SW480 (cell line): ENCODE data around the gene MORC1.
A peak's percentile ranks its signal among the peaks of the same experiment; 100 is the strongest.
"Not testable (repeated sequence)": the region's sequence is repeated elsewhere in the genome, so short reads cannot be mapped to it uniquely, and the experiment has no call there.

Experiments used
- DNase-seq: peaks from one replicate; pipeline ENCODE4 v3.0.0-alpha.2; 2016; ENCODE audit warnings: low spot score

MORC1 gene

DNA sequence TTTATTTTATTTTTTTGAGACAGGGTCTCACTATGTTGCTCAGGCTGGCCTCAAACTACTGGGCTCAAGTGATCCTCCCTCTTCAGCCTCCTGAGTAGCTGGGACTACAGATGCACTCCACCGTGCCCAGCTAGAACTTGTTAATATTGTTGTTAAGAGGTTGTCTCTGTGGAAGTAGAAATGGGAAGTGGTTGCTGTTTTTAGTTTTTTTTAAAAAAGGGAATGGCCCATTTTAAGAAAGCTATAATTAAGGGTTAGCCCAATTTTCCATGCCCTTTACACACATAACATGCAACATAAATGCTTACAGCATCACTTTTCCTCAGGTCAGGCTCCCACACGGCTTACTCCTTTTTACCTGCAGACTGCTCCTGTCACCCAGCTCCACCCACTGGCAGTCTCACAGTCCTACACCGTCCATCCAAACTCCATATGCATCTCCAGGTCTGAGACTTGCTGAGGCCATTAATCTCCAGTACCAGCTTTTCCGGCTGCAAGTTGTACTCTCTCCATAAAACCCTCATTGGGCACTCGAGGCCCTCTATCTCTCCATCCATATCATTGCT, 19.8 kb downstream of the MORC1 start:
- peak; percentile 42 for DNase-seq

DNA sequence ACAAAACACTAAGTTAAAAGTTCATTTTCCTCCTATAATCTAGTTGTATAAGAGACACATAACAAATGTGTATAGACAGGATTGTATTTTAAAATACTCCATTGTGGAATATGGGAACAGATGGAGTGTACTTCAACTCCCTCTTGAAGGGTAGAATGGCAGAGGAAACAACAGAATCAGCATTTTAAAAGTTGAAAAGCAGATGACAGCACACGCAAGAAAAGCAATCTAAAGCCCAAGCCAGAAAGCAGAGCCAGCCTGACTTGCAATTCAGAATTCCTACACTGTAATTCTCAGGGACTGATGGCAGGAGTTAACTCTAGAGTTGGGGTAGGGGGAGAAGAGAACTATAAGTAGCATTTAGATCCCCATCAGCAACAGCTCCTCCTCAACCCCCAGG, 22.8 kb downstream of the MORC1 start:
- no peak for DNase-seq

DNA sequence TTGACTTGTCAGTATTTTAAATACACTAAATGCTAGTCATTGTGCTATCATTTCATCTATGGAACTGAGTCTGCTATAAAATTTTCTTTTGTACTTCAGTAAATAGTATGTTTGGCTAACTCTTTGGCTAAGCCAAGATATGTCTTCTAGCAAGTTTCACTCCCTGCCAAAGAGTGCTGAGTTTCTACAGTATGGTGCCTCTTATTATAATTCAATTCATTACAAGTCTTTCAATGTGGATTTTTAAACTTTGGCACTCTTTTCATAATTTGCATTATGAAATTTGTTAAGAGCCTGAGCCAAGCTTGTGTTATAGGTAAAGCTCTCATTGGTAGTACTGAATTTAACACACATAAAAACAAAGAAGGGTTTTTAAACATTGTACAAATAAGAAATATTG, 24.4 kb downstream of the MORC1 start:
- DNase-seq = no peak

DNA sequence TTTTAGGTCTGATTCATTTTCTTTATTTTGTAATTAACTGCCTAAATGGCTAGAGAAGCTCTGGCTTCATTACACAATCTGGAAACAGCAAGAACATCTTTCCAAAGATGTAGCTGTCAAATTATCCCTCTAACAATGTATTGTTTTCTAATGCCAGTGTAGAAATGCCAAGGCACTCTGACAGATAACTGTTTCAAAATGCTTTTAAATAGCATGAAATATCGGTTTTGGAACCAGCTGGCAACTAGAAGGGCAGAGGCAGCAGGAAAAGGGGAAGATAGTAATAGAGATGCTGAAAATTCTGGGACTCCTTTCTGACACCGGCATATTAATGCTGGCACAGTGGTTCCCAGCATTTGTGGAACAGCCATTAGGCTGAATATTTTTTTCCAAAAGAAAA, 26.1 kb downstream of the MORC1 start:
- DNase-seq = no peak

DNA sequence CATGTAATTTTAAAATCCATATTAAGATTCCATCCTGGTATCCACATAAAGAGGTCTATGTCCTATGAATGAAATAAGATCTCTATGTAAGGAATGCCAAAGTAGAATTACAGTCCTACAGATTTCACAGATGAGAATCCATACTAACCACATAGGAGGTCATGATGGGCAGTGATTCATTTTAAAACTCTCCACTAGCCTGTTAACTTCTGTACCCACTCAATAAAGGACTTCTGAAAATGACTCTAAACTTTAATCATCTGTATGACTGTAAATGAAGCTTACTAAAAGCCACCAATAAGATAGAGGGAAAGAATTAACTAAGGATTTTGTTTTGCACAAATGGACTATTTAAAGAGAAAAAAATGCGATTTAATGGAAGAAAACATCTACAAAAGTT, 28.7 kb downstream of the MORC1 start:
- DNase-seq = peak; percentile 3

DNA sequence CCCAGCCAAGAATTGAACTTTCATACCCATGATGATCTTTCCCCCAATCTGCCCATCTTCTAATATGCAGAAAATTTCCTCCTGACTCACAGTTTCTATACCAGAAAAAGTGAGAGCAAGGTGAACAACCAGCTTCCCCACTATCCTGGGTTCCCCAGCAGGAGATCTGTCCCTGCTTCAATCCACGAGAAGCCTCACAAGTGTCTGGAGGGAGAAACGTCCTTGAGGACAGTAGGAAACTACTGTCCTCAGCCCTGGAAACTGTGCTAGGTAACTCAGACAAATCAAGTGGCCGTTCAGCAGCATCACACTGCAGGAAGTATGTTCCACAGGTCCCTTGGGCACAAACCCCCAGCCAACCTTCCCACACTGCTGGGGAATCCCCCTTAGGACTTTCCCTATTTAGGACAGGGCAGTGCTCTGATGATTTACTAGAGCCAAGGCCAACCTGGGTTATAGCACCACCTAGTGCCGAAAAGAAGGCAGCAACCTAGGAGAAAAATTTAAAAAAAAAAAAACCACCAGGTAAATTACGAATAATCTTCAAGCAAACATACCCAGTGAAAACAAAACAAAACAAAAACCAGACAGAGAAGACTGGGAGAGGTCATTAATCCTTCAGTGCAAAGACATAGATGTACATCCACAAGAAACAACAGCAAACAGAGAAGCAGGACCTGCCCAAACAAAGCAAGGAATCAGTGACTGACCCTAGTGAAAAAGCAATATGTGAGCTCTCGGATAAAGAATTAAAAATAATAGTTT, 36.0 kb downstream of the MORC1 start:
- peak; percentile 24 for DNase-seq

DNA sequence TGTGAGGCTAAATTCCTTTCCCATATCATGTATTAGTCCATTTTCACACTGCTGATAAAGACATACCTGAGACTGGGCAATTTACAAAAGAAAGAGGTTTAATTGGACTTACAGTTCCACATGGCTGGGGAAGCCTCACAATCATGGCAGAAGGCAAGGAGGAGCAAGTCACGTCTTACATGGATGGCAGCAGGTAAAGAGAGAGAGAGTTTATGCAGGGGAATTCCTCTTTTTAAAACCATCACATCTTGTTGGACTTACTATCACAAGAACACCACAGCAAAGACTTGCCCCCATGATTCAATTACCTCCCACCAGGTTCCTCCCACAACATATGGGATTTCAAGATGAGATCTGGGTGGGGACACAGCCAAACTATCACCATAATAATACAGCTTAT, 37.8 kb downstream of the MORC1 start:
- not testable (repeated sequence) for DNase-seq

DNA sequence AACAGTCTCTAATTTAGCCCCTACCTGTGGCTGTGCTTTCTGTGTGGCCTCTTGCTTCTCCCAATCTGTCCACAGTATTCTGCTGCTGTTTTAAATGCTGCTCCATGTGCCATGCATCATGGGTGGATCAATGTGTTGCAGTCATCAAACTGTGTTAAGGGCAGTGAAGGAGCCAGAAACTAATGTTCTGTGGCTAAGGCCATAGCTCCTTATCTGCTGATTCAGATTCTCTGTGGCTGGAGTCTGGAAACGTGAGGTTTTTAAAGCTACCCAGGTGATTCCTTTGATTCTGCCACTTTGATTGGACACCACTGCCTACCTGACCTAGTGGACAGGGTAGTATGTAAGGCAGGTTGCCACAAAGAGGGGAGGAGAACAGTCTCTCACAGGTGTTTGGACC, 44.8 kb downstream of the MORC1 start:
- DNase-seq = no peak

DNA sequence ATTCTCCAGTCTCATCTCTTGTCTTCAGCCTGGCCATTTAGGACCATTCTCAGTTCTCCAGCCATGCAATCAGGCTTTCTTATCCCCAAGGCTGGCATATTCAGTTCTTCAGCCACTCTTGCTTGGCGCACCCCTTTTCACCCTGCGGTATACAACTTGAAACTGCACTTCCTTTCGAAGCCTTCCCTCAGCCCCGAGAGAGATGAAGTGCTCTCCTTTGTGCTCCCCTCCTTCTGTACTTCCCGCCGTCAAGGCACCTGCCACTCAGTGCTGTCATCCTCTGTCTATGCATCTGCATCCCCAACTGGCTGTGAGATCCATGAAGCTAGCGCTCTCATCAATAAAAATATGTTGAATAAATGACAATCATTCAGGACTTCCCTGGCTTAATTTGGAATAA, 45.7 kb downstream of the MORC1 start:
- no peak for DNase-seq

DNA sequence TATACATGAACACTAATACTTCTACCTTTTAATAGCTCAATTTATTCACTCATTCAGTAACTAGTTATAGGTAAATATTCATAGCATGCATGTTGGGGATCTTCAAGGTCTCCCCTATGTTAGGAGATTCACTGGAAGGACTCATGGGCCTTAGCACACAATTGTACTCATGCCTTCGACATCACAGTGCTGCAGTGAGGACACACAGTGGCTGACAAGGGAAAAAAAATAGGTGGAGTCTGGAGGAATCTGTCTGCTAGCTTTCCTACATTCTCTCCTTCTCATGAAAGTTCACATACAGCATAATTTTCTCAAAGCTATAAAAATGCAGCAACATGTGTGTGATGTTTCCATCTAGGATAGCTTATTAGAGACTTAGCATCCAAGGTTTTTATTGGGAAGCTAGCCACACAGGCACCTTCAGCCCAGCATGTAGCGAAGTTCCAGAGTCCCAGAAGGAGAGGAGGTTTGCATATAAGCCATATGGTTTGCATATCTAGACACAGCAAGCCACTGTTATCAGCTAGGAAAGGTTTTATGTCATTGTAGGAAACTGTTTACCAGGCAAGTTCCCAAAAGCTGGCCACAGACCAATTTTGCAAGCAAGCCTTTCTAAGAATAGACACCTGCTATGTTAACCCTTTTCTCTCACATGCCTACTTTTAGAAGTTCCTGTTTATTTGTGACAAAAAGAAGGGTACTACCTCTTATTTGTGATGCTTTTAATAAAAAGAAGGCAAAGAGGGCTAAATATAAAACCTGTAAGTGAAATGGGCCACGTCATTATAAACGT, 46.4 kb downstream of the MORC1 start:
- DNase-seq = peak; percentile 3

DNA sequence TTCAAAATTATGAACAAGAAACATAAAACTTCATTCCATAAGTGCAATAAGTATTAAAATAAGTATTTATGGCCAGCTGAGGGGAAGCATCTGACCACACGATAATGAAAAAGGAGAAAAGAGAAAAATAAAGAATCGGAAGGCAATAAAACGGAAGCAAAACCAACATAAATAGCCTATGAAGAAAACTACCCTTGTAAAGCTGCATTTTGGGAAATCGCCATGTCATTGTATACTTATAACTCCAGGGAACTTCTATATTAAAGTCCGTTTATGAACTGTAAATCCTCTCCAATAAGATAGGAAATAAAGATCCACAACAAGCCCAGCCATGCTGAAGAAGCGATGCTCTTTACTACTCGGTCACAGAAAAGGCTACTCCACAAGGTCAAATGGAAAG, 47.7 kb downstream of the MORC1 start:
- no peak for DNase-seq

DNA sequence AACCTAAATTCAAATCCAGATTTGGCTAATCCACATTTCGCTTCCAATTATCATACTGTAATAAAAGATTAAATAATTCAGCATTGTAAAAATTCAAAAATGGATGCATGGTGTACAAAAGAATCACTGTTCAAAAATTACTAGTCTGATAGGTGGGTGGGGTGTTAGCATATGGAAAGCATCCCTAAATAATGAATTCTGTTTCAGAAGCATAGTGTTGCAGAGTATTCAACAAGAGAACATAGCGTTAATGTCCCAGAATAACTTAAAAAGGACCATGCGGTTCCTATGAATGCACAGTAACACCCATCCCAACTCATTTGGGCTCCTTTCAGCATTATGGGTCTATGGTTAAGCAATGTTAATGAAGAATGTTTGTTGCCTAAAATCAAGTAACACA, 51.1 kb downstream of the MORC1 start:
- DNase-seq = no peak

DNA sequence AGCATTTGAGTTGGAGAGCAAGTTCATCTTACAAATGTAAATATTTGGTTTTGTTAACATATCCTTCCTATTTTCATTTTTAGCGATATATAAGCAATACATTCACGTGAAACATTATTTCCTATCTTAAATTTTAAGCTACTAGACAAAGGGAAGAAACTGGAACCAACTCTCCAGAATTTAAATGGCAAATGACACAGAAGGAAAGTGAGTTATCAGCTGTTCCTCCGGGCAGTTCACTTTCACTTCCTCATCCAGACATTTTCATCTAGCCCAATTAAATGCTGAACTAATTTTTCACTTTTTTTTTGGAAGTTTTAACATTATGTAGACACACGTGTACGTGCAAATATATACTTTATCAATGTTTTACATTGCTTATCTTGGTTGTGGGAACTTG, 58.7 kb downstream of the MORC1 start:
- no peak for DNase-seq

DNA sequence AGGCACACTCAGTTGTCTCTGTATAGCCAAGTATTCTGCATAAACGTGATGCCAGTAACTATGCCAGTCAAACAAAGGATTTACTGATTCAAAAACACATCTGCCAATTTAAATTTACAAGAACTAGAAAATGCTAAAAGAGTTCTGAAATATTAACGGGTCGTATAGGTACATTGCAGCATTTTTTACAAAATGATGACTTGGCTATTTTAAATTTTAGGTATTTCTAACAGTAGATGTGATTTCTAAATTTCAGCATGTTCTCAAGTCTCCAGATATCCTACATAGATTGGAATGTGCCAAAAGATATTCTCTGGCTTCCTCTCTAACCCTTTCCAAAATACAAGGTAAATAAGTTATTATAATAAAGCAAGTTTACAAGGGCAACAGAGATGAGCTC, 60.3 kb downstream of the MORC1 start:
- DNase-seq = no peak

DNA sequence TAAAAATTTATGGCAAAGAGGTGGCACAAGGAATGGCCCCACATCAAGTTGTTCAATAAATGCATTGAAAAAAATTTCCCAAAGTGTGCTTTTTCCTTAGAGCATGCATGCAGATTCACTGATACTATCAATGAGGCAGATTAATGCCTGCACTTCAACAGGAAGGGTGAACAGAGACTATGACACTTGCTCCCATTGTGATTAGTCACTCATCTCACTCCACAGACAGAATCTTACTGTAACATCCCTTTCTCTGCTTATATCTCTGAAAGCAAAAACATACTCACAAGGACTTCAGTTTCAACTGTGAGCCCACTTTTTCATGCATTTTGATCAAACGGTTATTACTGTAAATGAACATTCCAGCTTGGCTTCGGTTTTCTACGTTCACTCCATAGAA, 60.9 kb downstream of the MORC1 start:
- no peak for DNase-seq

DNA sequence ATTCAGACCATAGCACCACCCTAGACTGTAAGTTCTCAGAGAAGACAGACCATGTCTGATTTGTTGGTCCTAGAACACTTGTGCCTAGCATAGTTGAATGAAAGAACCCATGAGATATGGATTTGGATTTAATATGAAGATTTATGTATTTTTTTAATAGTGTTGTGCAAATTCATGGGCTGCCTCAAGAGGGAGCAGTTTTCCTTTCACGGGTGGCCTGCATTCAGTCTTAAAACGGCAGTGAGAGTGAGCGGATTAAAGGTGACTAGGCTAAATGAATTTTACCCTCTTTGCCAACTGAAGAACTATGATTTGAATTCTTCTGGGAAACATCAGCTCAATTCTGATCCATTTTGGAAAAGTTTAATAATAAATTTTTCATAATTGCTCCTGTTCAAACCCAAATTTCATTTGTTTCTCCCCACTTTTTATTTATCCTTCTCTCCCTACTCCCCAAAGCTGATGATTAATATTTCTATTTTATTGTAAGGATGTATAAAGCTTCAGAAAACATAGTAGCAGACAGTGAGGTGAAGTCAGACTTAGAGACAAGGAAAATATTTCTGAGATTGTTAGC, 67.3 kb downstream of the MORC1 start:
- DNase-seq = peak; percentile 2

DNA sequence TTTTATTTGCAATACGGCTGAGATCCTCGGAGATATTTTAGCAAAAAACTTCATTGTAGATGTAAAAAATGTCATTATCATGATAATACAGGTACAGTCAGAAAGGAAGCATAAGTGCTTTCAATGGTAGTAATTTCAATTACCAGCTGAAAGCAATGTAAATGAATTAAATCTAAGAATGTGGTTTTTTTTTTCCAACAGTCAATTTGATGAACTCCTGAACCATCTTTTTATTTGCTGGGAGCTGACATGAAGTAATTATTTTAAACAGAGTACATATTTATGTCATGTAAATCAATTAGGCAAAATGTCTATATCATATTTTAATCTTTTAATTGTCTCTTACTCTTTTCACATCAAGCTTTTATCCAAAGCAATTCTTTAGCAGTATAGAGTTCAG, 70.6 kb downstream of the MORC1 start:
- DNase-seq = no peak

DNA sequence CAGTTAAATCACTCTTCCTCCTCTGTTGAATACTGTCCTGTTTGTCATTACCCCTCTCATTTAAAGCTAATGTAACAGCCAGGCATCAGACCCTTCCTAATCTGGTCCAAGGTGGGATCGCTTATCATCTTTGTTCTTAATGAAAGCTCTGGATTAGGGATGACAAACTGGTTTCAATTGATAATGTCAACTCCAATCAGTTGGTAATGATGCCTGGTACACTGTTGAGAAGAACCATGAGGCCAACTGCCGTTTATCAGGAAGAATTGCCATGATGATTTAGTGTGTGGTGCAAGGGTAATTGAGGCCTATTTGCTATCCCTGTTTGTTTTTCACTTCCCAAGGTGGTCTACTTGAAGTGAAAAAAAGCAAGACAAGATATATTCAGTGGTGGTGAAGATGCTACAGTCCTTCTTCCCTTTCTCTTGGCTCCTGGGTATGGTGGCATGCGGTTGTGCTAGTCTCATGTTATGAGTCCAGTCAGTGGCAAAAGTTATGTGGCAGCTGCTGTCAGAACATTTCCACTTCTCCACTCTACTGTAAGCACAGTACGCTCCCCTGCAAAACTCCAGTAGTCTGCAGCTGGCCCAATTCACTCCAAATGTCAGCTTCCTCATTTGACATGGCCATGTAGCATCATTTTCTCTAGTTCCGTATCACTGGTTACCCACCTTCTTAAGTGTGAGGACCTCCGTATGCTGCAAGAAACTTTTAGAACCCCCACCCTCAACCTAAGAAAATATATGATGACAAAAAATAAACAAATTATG, 72.5 kb downstream of the MORC1 start:
- DNase-seq = no peak

DNA sequence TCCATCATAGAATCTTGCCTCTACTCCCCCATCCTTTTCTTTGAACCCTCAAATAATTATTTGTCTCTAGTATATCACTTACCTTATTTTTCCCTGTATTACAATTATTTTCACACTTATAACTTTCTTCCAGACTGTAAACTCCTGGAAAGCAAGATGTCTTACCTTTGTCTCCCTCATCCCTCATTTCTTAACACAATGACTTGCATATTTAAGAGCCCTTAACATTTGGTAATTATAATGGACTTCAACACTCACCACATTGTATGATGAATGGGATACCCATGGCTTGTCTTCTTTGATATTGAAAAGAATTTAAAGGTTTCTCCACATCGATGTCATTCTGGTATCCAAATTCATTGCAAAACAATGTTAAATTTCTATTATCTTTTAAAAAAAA, 82.9 kb downstream of the MORC1 start:
- no peak for DNase-seq

DNA sequence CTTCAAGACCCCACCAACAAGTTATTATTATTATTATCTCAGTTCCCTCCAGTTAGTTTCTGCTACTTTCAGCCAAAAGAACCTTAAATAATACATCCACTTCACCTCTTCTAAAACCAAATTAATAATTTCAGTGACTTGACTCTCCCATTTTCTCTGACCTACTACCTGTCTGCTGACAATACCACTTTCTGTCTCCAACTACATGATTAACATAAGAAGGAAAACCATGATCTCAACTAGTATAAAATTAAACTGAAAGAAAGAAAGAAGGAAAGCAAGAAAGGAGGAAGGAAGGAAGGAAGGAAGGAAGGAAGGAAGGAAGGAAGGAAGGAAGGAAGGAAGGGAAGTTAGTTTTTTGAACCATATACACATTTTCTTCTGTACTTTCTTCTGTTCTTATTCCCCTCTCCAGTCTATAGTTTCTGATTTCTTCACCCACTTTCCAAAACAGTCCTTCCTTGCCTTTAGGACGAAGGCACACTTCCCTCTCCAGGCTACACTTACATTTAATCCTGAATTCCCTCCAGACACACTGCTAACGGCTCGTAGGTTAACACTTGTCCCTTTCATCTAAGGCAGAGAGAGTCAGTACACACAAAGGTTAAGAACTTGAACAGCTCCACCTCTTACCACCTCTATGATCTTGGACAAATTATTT, 84.8 kb downstream of the MORC1 start:
- DNase-seq = no peak

DNA sequence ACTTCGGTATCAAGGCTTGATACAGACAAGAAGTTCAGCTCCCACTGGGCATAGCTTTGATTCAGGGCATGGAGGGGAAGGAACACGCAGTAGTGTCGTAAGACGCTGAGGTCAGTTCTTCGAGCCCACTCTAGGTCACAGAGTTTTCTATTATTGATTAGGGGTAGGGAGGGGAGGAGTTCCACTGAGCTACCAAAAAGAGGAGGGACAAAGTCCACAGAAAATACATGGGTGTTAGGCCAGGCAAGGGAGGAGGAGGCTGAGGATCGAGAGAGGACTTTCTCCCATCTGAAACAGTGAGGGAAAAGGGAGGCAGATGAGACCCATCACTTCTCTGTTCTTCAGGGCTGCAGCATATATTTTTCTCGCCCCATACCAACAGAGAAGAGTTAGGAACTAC, 89.2 kb downstream of the MORC1 start:
- no peak for DNase-seq

DNA sequence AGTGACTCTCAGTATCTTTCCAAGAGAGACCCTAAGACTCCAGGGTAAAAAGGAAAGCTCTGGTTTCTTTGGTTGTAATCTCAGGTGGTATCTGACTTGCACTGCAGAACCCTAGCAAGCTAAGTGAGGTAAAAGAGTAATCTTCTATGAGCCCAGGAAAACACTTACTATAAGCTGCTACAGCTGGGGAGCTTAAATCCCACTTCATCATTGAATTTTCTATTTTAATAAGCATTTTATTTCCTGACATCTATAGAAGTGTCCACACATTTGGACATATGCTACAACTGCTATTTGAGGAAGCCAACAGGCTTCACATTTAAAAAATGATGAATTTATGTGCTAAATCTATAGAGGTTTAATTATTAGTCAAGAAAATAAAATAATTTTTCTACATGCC, 91.1 kb downstream of the MORC1 start:
- DNase-seq = no peak
